ENCODE measurements around the gene TMEM9B.
"Not testable (repeated sequence)": the region's sequence is repeated elsewhere in the genome, so short reads cannot be mapped to it uniquely, and the experiment has no call there.

Gene TMEM9B

GRCh38 chr11:8964324-8965320 is at the start of gene TMEM9B:
Gene TMEM9B, minus strand, starts transcription at chr11:8964442. Its CDS starts 129 bp downstream, at chr11:8964313.
- no peak for TF ChIP-seq CTCF (IDR thresholded peaks at IDR 0.05; ENCODE audit: low read depth, low read length)
- peak within 1 kb of the TSS; percentile 89 for H3K4me3 ChIP-seq (ENCODE audit: low read depth, low read length)

- TF ChIP-seq CTCF (IDR thresholded peaks at IDR 0.05; ENCODE audit: low read depth, low read length), result no peak
Measured at GRCh38 chr11:9013373-9013772, 49.1 kb upstream of the TMEM9B start.

GRCh38 chr11:9009538-9009937 is 45.3 kb upstream of the TMEM9B start:
- not testable (repeated sequence) for H3K4me3 ChIP-seq (ENCODE audit: low read depth, low read length)

More at GRCh38 chr11:9013373-9013772, 49.1 kb upstream of the TMEM9B start:
- no peak overlapping the region for H3K4me3 ChIP-seq (ENCODE audit: low read depth, low read length)

- no peak for TF ChIP-seq CTCF (IDR thresholded peaks at IDR 0.05; ENCODE audit: low read depth, low read length)
- H3K4me3 ChIP-seq (ENCODE audit: low read depth, low read length), result no peak overlapping the region
Measured at GRCh38 chr11:9008661-9009060, 44.4 kb upstream of the TMEM9B start.

- no peak overlapping the region for H3K4me3 ChIP-seq (ENCODE audit: low read depth, low read length)
- TF ChIP-seq CTCF (IDR thresholded peaks at IDR 0.05; ENCODE audit: low read depth, low read length), result no peak
Measured at GRCh38 chr11:9008011-9008550, 43.8 kb upstream of the TMEM9B start.

GRCh38 chr11:9005087-9005486 is 40.8 kb upstream of the TMEM9B start:
- TF ChIP-seq CTCF (IDR thresholded peaks at IDR 0.05; ENCODE audit: low read depth, low read length), result no peak
- no peak overlapping the region for H3K4me3 ChIP-seq (ENCODE audit: low read depth, low read length)

GRCh38 chr11:9004183-9004926 is 40.1 kb upstream of the TMEM9B start:
- TF ChIP-seq CTCF (IDR thresholded peaks at IDR 0.05; ENCODE audit: low read depth, low read length), result no peak
- peak overlapping the region; percentile 49 for H3K4me3 ChIP-seq (ENCODE audit: low read depth, low read length)

All from WI38 (cell line).